ENCODE data around the gene PLLP.

Gene PLLP

GRCh38 chr16:57301126-57301817 lies 16.8 kb upstream of the PLLP start:
- no peak for TF ChIP-seq ZFX (IDR thresholded peaks at IDR 0.05)
- no peak for TF ChIP-seq CTCF (conservative IDR thresholded peaks at IDR 0.05)

GRCh38 chr16:57300387-57301125 lies 16.1 kb upstream of the PLLP start:
- peak overlapping the region; percentile 28; the same call in 1 of the 2 replicates for H3K27ac ChIP-seq

More at GRCh38 chr16:57301126-57301817, 16.8 kb upstream of the PLLP start:
- no peak overlapping the region for H3K27ac ChIP-seq

GRCh38 chr16:57299719-57300386 lies 15.4 kb upstream of the PLLP start:
- no peak for TF ChIP-seq CTCF (conservative IDR thresholded peaks at IDR 0.05)
- TF ChIP-seq ZFX (IDR thresholded peaks at IDR 0.05), result no peak
- peak overlapping the region; percentile 28 for H3K27ac ChIP-seq

More at GRCh38 chr16:57300387-57301125, 16.1 kb upstream of the PLLP start:
- peak; percentile 94 for TF ChIP-seq CTCF (conservative IDR thresholded peaks at IDR 0.05)
- TF ChIP-seq ZFX (IDR thresholded peaks at IDR 0.05), result no peak

- H3K27ac ChIP-seq, result peak overlapping the region; percentile 28
- no peak for TF ChIP-seq CTCF (conservative IDR thresholded peaks at IDR 0.05)
- no peak for TF ChIP-seq ZFX (IDR thresholded peaks at IDR 0.05)
Measured at GRCh38 chr16:57299009-57299718, 14.7 kb upstream of the PLLP start.

- TF ChIP-seq CTCF (conservative IDR thresholded peaks at IDR 0.05) (no peak), ZFX (IDR thresholded peaks at IDR 0.05) (no peak)
- no peak overlapping the region for H3K27ac ChIP-seq
Measured at GRCh38 chr16:57297856-57298255, 13.4 kb upstream of the PLLP start.

- H3K27ac ChIP-seq, result no peak overlapping the region
- TF ChIP-seq ZFX (IDR thresholded peaks at IDR 0.05) (no peak), CTCF (conservative IDR thresholded peaks at IDR 0.05) (no peak)
Measured at GRCh38 chr16:57289391-57290257, 5.2 kb upstream of the PLLP start.

Measured in C4-2B (cell line).